COLO668 (cell line): ENCODE data around the gene FOXD4.
"Not testable (repeated sequence)": the region's sequence is repeated elsewhere in the genome, so short reads cannot be mapped to it uniquely, and the experiment has no call there.

Experiments used
- DNase-seq: peaks from one replicate; lab custom pipeline; 2025; ENCODE audit not compliant: unreplicated experiment; lab: John Stamatoyannopoulos, UW

The FOXD4 gene

GRCh38 chr9:94323-94722 lies 23.9 kb downstream of the FOXD4 start:
- DNase-seq: not testable (repeated sequence)

- not testable (repeated sequence) for DNase-seq
Measured at GRCh38 chr9:93909-94308, 24.3 kb downstream of the FOXD4 start.

DNA sequence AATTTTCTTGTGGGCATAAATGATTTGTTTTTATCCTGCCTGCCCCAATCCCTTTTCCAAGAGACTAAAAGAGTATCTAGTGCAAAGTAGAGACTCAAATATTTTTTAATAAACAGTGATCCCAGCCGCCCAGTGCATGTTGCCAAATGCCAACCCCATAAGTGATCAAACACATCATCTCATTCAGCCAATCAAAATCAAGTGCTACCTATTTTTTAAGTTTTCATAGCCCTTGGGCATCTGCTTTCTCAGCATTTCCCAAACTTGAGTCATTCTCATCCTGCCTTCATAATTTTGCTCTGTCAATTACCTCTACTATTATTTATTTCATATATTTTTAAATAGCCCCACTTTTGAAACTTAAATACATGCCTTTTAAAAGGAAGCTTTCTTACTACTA lies 27.4 kb downstream of the FOXD4 start:
- not testable (repeated sequence) for DNase-seq

GRCh38 chr9:88396-89037 lies 29.7 kb downstream of the FOXD4 start:
- not testable (repeated sequence) for DNase-seq

DNA sequence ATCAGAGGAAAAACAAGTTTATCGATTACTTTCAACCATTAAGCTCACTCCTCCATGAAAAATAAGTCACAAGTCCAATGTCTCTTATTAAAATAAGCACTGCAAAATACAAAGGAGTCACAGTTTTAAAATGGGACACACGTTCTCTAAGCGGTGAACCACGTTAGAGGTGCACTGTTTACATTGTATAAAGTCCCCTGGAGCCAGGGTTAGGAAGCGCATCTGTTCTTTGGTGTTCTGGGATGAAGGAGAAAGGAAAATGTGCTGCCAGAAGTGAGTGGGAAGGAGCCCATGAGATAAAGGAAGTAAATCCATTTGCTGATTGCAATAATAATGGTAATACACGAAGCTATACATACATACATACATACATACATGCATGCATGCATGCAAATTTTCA lies 30.4 kb downstream of the FOXD4 start:
- not testable (repeated sequence) for DNase-seq

GRCh38 chr9:87105-87504 lies 31.1 kb downstream of the FOXD4 start:
- DNase-seq: not testable (repeated sequence)

GRCh38 chr9:86697-87096 lies 31.5 kb downstream of the FOXD4 start:
- not testable (repeated sequence) for DNase-seq

DNA sequence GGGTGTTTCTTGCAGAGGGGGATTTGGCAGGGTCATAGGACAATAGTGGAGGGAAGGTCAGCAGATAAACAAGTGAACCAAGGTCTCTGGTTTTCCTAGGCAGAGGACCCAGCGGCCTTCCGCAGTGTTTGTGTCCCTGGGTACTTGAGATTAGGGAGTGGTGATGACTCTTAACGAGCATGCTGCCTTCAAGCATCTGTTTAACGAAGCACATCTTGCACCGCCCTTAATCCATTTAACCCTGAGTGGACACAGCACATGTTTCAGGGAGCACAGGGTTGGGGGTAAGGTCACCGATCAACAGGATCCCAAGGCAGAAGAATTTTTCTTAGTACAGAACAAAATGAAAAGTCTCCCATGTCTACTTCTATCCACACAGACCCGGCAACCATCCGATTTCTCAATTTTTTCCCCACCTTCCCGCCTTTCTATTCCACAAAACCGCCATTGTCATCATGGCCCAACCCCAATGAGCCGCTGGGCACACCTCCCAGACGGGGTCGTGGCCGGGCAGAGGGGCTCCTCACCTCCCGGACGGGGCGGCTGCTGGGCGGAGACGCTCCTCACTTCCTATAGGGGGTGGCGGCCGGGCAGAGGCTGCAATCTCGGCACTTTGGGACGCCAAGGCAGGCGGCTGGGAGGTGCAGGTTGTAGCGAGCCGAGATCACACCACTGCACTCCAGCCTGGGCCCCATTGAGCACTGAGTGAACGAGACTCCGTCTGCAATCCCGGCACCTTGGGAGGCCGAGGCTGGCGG lies 35.1 kb downstream of the FOXD4 start:
- not testable (repeated sequence) for DNase-seq

DNA sequence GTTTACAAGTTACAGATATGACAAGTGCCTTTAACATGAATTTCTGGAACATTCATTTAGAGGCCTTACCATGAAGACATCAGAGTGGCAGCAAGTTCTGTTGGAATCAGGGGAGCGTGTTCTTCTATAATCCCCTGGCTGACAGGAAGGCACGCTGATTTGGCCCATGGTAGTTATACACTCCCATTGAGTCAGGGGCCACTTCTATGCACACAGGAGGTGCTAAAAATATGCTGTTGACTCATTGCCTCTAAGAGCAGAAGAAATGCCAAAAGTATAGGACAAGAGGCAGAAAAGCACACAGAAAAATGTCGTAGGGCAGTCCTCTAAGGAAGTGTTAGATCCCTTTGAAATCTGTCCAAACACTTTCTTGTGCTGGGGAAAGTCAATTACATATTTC lies 39.9 kb downstream of the FOXD4 start:
- not testable (repeated sequence) for DNase-seq

DNA sequence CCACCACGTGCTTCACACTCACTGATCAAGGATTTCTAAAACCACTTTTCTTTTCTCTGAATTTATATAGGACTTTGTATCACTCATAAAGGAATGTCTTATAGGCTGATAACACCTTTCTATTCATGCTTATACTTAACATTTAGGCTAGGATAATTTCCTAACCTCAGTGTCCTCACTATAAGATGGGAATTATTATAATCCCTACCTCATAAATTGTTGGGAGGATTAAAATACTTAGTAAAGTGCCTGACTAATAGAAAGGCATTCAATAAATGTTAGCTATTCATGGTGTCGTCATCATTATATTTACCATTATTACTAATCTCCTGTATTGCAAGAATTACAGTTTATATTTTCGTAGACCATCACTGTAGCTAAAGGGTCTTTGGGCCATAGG lies 41.8 kb downstream of the FOXD4 start:
- not testable (repeated sequence) for DNase-seq

DNA sequence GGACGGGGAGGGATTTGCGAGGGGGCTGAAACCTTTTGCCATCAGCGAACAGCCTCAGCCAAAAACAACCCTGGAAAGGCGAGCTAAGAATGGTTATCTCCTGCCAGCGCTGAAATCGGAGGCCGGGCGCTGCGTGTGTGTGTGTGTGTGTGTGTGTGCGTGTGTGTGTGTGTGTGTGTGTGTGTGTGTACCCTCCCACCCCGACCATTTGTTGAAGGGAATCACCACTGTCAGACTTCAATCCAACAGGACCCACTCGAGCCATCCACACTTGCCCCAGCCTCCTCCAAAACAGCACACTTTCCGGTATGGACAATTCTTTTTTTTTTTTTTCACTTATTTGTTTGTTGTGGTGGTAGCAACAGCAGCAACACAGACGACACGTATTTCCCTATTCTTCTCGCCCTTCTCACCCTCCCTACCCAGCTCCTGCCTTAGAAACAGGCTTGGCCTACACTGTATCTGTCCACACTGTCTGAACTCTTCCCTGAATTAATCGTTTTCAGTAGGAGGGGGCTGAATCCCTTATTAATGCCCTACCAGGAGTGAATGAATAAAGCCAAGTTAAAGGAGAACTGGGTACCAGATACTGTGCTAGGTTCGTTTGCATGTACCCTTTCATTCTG lies 44.2 kb downstream of the FOXD4 start:
- DNase-seq: not testable (repeated sequence)

DNA sequence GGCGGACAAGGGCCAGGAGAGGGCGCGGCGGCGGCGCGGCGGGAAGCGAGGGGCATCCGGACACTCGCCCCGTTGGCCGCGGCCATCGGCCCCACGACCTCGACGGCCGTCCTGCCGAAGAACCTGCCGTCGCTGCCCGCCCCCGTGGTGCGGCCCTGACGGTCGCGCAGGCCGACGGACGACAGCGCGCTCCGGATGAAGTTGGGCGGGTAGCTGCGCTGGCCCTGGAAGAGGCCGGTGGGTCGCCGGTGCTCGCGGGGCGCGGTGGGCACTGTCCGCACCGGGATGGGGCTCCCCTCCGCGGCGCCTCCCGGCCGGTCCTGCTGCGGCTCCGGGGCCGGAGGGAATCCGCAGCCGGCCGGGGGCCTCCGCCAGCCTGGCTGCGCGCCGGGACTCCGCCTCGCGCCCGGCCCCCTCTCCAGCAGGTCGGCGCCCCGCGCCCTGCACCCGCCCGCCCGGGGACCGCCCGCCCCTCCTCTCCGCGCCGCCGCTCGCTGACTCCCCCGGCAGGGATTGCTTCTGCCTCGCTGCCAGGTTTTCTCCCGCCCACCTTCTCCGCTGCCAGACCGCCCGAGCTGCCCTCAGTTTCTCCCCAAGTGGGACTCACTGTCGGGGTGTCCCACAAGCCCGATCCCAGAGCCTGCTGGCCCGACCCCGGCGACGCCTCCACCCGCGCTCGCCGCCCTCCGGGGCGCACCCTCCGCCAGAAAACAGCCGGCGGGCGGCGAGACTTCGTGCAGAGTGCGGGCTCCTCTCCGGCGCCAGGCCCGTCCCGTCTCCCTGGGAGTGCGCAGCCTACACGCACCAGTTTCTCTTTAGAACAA lies 44.9 kb downstream of the FOXD4 start:
- peak; percentile 42 for DNase-seq
